Mesenteric fat pad (tissue), 1 donor: ENCODE measurements around the gene AZIN2. TPM values are rescaled to one million over a fixed set of nuclear protein-coding genes. Genes with fewer than 3 reads are reported as not detected.
"Not testable (repeated sequence)": the region's sequence is repeated elsewhere in the genome, so short reads cannot be mapped to it uniquely, and the experiment has no call there.

Experiments
- DNase-seq: peaks from one replicate; pipeline ENCODE4 v3.0.0-alpha.2; 2020; ENCODE audit warnings: low spot score
- long read RNA-seq: library from polyadenylated mRNA; unstranded; transcript quantifications from one replicate; pipeline ENCODE4 v2.0.0, GENCODE V29; 2020
- total RNA-seq: library from RNA; stranded (reverse); fragmentation: NEBNext Ultra II Directional; extraction: Animal tissue kit (Norgen Biotek cat#: 25700); gene quantifications from one replicate; pipeline ENCODE4 v1.2.1, GENCODE V29; 2021
- donor health status: DM: yes; HTN: yes; CAD: no.

The AZIN2 gene
- 2.1 TPM for total RNA-seq
- long read RNA-seq, partial matches to known transcripts: 2 of 11 reads
- long read RNA-seq, other reads (novel, unspliced or antisense): 6 of 11 reads

- DNase-seq: peak; percentile 98
Observed at GRCh38 chr1:33080885-33081553, at the start of gene AZIN2. Gene AZIN2, plus strand, starts transcription at chr1:33081153. Its CDS starts 1,097 bp downstream, at chr1:33082250.

GRCh38 chr1:33031506-33031905 is 49.4 kb upstream of the AZIN2 start:
- no peak for DNase-seq

- no peak for DNase-seq
Observed at GRCh38 chr1:33032126-33032869, 48.7 kb upstream of the AZIN2 start.

GRCh38 chr1:33036051-33036525 is 44.9 kb upstream of the AZIN2 start:
- DNase-seq: no peak

GRCh38 chr1:33036526-33037503 is 44.1 kb upstream of the AZIN2 start, which contains the start of gene AK2:
Gene AK2, minus strand, starts transcription at chr1:33036883. Its CDS starts 55 bp downstream, at chr1:33036828.
- peak; percentile 98 for DNase-seq

GRCh38 chr1:33039840-33040239 is 41.1 kb upstream of the AZIN2 start:
- no peak for DNase-seq

- no peak for DNase-seq
Observed at GRCh38 chr1:33041026-33041425, 39.9 kb upstream of the AZIN2 start.

- no peak for DNase-seq
Observed at GRCh38 chr1:33042831-33043230, 38.1 kb upstream of the AZIN2 start.

GRCh38 chr1:33043267-33044092 is 37.5 kb upstream of the AZIN2 start:
- DNase-seq: no peak

- no peak for DNase-seq
Observed at GRCh38 chr1:33045246-33045645, 35.7 kb upstream of the AZIN2 start.

GRCh38 chr1:33045814-33046213 is 35.1 kb upstream of the AZIN2 start:
- DNase-seq: no peak

GRCh38 chr1:33046234-33046633 is 34.7 kb upstream of the AZIN2 start:
- DNase-seq: not testable (repeated sequence)

- DNase-seq: no peak
Observed at GRCh38 chr1:33047290-33047689, 33.7 kb upstream of the AZIN2 start.

- no peak for DNase-seq
Observed at GRCh38 chr1:33047839-33048305, 33.1 kb upstream of the AZIN2 start.

- DNase-seq: no peak
Observed at GRCh38 chr1:33048426-33048825, 32.5 kb upstream of the AZIN2 start.

GRCh38 chr1:33049371-33049770 is 31.6 kb upstream of the AZIN2 start:
- DNase-seq: no peak

GRCh38 chr1:33050221-33051076 is 30.5 kb upstream of the AZIN2 start:
- no peak for DNase-seq

- no peak for DNase-seq
Observed at GRCh38 chr1:33055210-33056008, 25.5 kb upstream of the AZIN2 start.
